ENCODE results near the gene MBD3.
A peak's percentile ranks its signal among the peaks of the same experiment; 100 is the strongest.

MBD3 gene

GRCh38 chr19:1592024-1592754 is 476 bp downstream of the MBD3 start:
- peak; percentile 93 for DNase-seq

GRCh38 chr19:1591421-1592023 is 1.1 kb downstream of the MBD3 start:
- peak; percentile 77 for DNase-seq

GRCh38 chr19:1590641-1591397 is 1.8 kb downstream of the MBD3 start:
- peak; percentile 79 for DNase-seq

- no peak for DNase-seq
Measured at GRCh38 chr19:1587872-1588271, 4.8 kb downstream of the MBD3 start.

- DNase-seq, result no peak
Measured at GRCh38 chr19:1585243-1585580, 7.5 kb downstream of the MBD3 start.

DNA sequence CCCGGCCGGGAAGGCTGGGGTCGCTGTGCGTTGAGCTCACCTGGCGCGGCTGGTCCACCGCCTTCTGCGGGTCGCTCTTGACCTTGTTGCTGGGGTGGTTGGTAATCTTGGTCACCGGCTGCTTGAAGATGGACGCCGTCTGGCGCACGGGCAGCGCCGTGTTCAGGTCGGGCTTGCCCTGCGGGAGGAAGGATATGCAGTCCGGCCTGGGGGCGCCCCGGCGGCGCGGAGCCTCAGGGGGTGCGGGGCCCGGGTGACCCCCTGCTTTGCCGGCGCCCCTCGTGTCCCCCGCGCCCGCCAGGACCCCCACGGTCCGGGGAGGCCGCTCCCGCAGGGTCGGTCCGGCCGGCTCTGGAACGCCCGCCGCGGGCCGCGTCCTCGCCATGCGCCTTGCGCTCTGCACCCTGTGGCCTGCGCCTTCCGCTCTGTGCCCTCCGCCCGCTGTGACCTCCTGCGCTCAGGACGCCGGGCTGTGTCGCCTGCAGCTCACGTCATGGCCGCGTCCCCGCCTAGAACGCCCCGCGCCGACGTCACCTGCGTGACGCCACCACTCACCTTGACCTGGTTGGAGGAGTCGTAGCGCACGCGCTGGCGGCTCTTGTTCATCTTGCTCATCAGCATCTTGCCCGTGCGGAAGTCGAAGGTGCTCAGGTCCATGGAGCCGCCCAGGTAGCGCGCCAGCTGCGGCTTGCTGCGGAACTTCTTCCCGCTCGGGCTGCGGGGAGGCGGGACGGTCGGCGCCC is 8.0 kb downstream of the MBD3 start:
- no peak for DNase-seq

GRCh38 chr19:1582201-1582600 is 10.5 kb downstream of the MBD3 start:
- no peak for DNase-seq

DNA sequence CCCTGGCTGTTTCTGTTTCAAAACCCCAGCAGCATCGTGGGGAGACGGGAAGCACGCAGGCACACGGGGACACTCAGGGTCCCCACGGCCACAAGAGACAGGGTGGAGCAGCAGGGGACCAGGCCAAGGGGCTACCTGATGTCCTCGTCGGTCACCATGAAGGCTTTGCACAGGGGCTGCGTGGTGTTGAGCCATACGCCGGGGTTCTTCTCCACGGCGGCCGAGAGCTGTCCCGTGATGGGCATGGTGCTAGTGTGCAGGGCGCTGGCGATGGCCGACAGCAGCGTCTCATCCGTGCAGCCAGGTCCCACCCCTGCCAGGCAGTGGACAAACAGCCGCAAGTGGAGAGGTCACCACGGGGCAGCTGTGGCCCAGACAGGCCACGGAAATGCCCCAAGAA is 11.7 kb downstream of the MBD3 start:
- no peak for DNase-seq

DNA sequence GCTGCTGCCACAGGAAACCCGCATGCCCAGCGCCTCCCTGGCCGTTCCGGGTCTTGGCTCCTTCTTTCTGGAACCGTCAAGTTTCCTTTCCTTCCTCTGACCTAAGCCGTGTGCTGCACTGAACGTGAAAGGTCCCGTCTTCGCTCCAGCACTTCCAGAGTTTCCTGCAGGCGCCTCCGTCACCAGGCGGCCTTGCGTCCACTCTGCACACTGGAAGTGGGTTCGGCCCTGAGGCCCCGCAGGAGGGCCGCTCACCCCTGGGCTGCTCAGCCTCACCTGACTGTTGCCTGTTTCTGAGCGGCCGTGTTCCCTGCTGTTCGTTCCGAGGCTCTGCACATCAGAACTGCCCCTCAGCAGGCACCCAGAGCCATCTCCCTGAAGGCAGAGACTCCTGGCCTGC is 12.3 kb downstream of the MBD3 start:
- no peak for DNase-seq

DNA sequence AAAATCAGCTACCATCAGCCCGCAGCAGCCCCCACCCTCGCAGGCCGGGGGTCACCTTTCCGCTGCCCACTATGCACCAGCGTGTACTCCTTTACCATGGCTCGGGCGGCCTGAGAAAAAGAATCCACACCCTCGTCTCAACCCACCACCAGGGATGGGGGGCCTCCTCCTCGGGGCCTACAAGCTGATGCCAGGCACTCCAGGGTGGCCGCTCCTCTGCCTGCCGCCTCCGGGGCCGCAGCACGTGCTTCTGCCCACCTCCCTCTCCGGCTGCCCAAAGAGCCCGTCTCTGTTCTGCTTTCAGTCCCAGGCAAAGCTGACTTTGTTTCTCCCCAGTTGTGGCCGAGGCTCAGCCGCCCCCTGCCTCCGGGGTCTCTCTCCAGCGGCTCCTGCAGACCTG is 13.4 kb downstream of the MBD3 start:
- DNase-seq, result no peak

DNA sequence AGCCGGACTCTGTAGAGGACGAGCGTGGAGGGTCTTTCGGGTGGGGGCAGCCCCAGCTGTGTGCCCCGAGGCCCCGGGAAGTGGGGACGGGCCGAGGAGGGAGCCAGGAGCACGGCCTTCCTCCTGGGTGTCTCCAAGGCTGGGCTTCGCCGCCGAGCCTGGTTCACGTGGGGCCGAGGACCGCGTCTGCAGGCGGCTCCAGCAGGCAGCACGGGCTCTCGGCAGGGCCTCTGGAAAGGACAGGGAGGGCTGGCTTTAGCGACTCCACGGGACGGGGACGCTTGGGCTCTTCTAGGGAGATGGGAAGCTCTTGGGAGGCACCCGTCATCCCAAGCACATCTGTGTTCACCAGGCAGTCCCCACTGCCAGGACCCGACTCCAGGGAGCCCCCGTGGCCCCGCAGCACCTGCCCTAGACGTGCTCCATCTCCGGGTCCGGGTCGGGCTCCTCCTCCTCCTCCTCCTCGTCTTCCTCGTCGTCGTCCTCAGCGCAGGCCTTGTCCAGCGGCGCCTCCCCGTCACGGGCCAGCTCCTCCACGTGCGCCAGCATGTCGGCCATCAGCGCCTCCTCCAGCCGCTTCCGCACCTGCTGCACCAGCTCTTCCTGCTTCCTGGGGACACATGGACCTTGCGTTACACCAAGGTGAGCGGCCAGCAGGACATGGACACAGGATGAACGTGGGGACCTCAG is 14.6 kb downstream of the MBD3 start:
- DNase-seq, result no peak

DNA sequence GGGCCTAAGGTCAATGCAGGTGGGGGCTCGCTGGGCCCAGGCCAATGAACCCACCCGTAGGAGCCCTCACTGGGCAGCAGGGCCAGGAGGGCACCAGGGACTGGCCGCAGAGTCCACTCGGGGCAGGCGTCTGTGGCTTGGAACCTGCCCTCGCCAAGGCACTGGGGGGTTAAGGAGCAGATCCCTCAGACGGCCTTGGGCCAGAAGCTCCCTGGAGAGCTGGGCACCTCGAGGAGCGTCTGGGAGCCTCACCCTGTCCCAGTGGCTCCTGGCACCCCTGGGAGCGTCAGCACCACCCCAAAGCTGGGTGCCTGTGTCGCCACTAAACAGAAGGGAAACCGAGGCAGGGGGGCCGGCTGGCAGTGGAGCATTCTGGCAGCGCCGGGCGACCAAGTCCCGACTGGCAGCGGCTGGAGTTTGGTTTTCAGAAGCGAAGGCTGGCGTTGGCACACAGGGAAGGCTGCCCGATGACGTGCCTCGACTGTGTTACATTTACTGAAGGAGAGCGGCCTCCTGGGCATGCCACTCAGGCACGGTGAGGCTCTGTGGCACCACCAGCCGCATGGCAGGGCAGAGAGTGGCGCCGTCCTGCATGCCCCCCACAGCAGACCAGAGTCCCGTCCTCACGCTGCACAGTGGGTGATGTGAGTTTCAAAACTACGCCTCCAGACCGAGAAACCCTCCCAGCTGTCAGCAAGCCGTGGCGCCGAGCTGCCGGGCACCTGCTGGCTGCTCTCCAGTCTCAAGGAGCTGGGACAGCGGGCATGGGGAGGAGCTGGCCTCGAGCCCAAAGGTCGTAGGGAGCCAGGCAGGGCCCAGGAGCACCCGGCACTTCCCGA is 15.4 kb downstream of the MBD3 start:
- no peak for DNase-seq

DNA sequence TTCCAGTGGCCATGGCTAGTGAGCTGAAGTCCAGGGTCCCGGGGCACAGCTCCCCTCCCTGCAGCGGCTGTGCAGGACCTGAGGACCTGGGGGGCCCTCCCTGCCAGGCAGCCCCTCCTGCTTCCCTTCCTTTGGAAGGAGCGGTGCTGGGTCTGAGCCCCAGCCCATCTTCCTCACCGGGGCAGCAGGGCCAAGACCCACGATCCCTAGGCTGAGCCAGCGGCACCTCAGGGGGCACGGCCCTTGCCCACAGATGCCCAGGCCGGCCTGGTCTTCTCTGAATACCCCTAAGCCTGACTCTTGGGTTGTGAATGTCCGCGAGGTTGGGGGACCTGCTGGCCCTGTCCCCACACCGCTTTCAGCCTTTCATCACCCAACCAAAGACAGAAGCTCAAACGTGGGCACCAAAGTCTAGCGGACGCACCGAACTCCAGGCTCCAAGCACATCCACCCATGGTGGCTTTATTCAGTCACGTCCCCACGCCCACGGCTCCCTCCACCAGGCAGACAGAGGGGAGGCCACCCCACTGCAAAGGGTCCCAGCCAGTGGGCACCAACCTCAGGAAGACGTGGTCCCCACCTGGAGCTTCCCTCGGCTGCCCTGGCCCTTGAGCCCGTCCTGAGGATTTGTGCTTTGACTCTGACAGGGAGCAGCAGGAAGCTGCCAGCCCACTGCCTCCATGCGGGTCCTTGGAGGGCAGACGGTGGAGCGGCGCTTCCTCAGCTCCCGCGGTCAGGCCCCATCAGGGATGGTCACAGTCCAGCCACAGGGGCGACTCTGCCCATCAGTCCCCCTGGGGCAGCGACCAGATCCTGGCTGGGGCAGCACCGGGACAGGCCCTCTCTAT is 16.2 kb downstream of the MBD3 start:
- DNase-seq, result no peak

- DNase-seq, result no peak
Measured at GRCh38 chr19:1575323-1576241, 17.1 kb downstream of the MBD3 start.

- DNase-seq, result no peak
Measured at GRCh38 chr19:1574354-1575136, 18.1 kb downstream of the MBD3 start.

DNA sequence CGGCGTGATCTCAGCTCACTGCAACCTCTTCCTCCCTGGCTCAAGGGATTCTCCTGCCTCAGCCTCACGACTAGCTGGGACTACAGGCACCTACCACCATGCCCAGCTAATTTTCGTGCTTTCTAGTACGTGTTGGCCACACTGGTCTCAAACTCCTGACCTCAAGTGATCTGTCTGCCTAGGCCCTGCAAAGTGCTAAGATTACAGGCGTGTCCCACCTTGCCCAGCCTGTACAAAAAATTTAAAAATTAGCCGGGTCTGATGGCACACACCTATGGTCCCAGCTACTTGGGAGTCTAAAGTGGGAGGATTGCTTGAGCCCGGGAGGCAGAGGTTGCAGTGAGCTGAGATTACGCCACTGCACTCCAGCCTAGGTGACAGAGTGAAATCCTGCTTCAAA is 19.9 kb downstream of the MBD3 start:
- DNase-seq, result no peak

GRCh38 chr19:1571358-1571757 is 21.3 kb downstream of the MBD3 start:
- DNase-seq, result no peak

DNA sequence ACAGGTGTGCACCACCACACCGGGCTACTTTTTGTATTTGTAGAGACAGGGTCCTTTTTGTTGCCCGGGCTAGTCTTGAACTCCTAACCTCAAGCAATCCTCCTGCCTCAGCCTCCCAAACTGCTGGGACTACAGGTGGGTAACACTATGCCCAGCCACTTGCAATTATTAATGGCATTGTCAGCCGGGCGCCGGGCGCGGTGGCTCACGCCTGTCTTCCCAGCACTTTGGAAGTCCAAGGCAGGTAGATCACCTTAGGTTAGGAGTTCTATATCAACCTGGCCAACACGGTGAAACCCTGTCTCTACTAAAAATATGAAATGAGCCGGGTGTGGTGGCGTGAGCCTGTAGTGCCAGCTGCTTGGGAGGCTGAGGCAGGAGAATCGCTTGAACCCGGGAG is 21.8 kb downstream of the MBD3 start:
- DNase-seq, result no peak

DNA sequence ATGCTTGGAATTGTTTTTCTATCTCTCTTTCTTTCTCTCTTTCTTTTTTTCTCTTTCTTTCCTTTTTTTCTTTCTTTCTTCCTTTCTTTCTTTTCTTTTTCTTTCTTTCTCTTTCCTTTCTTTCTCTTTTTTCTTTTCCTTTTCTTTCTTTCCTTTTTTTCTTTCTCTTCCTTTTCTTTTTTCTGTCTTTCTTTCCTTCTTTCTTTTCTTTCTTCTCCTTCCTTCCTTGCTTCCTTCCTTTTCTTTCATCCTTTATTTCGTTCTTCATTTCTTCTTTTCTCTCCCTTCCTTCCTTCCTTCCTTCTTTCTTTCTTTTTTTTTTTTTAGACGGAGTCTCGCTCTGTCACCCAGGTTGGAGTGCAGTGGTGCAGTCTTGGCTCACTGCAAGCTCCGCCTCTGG is 22.7 kb downstream of the MBD3 start:
- DNase-seq, result no peak
